ENCODE data around the gene IGSF23. TPM values are rescaled to one million over a fixed set of nuclear protein-coding genes. Genes with fewer than 3 reads are reported as not detected.

Gene IGSF23, protein sequence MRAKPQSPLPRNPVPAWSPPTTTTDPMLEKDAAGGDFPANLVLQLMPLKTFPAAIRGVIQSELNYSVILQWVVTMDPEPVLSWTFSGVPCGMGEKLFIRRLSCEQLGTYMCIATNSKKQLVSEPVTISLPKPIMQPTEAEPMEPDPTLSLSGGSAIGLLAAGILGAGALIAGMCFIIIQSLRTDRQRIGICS
- total RNA-seq: not detected
- under 1 TPM in 1 of 2 donors, not detected in 1; 0.86 TPM for polyA plus RNA-seq
- long read RNA-seq, donor 1, partial matches to known transcripts: 0 of 1 reads
- long read RNA-seq, donor 1, other reads (novel, unspliced or antisense): 1 of 1 reads
- long read RNA-seq, donor 2: 0 reads
- long read RNA-seq, donor 3, partial matches to known transcripts: 0 of 2 reads
- long read RNA-seq, donor 3, other reads (novel, unspliced or antisense): 2 of 2 reads

DNA sequence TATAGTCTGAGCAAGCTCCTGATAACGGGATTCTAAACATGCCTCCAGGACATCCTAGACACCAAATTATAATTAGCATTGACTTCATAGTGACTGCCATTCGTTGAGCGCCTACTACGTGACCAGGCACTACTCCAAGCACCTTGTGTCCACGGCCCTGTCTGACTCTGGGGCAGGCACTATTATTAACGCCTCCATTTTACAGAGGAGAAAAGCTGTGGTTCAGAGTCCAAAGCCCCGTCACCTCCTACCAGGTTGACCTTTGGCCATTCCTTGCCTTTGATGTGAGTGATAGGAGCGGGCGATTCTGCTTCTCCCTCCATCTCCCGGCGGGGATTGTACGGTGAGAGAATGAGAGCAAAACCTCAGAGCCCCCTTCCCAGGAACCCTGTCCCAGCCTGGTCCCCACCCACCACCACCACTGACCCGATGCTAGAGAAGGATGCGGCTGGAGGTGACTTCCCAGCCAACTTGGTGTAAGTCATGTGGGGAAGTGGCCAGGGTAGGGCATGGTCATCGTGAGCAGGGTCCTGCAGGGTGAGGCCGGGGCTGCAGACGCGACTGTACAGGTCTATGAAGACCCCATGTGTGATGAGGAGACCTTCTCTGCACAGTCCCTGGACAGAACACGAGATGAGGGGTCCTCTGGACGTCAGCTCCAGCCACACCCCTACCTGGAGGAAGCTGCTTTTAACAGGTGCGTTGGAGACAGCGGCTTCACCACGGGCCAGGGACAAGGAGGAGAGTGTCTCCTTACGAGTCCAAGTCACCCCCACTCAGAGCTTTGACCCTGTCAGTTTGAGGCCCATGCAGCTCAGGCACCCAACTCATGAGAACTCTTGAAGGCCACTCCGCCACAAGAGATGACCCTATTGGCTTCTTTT, at the start of gene IGSF23:
Gene IGSF23, plus strand, starts transcription at position 269 of the 884 bp plus-strand sequence. Its CDS starts 83 bp downstream, at position 352.
- Histone ChIP-seq H3K27me3 (no peaks in the 10 kb centered on the region), H3K9me3 (no peaks in the 10 kb centered on the region), H3K4me1 (peaks cover 0 to 17% (median 0%) of the 10 kb centered on the region in 9 donors), H3K36me3 (no peaks in the 10 kb centered on the region), H3K4me3 (no peak within 1 kb of the TSS), H3K27ac (no peak within 1 kb of the TSS)
- ATAC-seq (no peak), DNase-seq (no peak)
- 90 to 91% methylated on average over 25 of the region's 25 CpGs for WGBS, 2 donors
- intact Hi-C loops (cut with DNase I): loop anchor here in 1 of 10 donors (5.0 kb wide), 1 partner anchor 39 kb away; no protein-coding TSS in a partner anchor
- TF ChIP-seq, protein P1, sequence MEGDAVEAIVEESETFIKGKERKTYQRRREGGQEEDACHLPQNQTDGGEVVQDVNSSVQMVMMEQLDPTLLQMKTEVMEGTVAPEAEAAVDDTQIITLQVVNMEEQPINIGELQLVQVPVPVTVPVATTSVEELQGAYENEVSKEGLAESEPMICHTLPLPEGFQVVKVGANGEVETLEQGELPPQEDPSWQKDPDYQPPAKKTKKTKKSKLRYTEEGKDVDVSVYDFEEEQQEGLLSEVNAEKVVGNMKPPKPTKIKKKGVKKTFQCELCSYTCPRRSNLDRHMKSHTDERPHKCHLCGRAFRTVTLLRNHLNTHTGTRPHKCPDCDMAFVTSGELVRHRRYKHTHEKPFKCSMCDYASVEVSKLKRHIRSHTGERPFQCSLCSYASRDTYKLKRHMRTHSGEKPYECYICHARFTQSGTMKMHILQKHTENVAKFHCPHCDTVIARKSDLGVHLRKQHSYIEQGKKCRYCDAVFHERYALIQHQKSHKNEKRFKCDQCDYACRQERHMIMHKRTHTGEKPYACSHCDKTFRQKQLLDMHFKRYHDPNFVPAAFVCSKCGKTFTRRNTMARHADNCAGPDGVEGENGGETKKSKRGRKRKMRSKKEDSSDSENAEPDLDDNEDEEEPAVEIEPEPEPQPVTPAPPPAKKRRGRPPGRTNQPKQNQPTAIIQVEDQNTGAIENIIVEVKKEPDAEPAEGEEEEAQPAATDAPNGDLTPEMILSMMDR (IDR thresholded peaks at IDR 0.05): no peak

DNA sequence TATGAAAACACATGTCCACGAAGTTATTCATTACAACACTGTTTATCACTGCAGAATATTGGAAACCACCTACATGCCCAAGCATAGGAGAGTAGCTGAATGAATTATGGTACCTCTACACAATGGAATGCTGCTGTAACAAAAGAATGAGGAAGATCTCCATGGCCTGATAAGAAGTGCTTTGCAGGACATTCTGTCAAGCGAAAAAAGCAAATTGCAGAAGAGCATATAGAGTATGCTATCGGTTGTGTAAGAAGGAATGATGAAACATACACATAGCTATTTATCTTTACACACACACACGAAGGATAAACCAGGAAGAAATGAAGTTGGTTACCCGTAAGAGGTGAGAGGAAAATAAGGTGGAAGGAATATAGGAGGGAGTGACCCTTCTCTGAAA, 46.4 kb upstream of the IGSF23 start:
- DNase-seq (no peak), ATAC-seq (no peak)
- H3K9me3 ChIP-seq: no peaks in the 10 kb centered on the region
- H3K36me3 ChIP-seq: no peaks in the 10 kb centered on the region
- no peak overlapping the region for H3K4me3 ChIP-seq
- no peak overlapping the region for H3K27ac ChIP-seq
- peaks cover 0 to 29% (median 0%) of the 10 kb centered on the region in 7 donors for H3K27me3 ChIP-seq
- TF ChIP-seq, protein P1 (IDR thresholded peaks at IDR 0.05): no peak
- intact Hi-C loops (cut with DNase I): no loop called here
- H3K4me1 ChIP-seq: peaks cover 0 to 6% (median 0%) of the 10 kb centered on the region in 9 donors
- WGBS, 2 donors: 56 to 57% methylated on average over 5 of the region's 5 CpGs

DNA sequence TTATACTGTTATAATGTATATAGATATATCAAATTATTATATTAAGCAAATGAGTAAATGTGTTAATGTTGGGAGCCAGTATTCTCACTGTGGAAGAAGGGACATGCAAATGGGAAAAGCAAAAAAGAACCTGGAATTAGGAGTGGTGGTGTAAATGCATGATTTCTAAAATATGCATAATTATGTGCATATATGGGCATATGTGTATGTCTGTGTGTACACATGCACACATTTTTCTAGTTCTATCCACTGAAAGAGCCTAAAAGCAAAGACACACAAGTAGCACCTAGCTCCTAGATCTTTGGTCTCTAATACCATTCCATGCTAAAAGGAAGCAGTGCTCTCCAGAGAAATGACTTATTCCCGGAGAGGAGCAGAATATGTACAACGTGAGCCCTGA, 45.6 kb upstream of the IGSF23 start:
- ATAC-seq: no peak
- Histone ChIP-seq H3K27me3 (peaks cover 0 to 29% (median 0%) of the 10 kb centered on the region in 7 donors), H3K9me3 (no peaks in the 10 kb centered on the region), H3K36me3 (no peaks in the 10 kb centered on the region), H3K27ac (no peak overlapping the region), H3K4me3 (no peak overlapping the region), H3K4me1 (peaks cover 0 to 11% (median 0%) of the 10 kb centered on the region in 9 donors)
- 43 to 56% methylated on average over 2 of the region's 2 CpGs for WGBS, 2 donors
- intact Hi-C loops (cut with DNase I): loop anchor here in 1 of 10 donors (2.0 kb wide), 1 partner anchor 89 kb away; no protein-coding TSS in a partner anchor
- DNase-seq: no peak
- TF ChIP-seq, protein P1 (IDR thresholded peaks at IDR 0.05): no peak

DNA sequence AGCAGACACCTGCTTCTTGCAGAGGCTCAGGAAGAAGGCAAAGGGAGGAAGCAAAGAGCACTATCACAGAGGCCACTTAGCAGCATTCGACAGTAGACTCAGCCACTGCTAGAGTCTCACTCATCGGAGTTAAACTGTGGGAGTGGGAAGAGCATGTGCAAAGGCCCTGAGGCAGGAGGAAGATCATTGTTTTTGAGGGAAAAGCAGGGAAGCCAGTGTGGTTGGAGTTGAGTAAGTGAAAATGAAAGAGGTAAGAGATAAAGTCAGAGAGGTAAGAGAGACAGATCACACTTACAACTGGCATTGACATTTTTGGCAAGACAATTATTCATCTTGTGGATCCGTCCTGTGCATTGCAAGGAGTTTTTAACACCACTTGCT, 42.8 kb upstream of the IGSF23 start:
- peaks cover 0 to 11% (median 0%) of the 10 kb centered on the region in 9 donors for H3K4me1 ChIP-seq
- intact Hi-C loops (cut with DNase I): loop anchor here in 7 of 10 donors (2.0 to 10.0 kb wide), 5 partner anchors 82 to 204 kb away; partner anchors contain the start of gene CBLC (in 3 of the 7)
- H3K4me3 ChIP-seq: no peak overlapping the region
- WGBS, 2 donors: 40 to 44% methylated on average over 3 of the region's 3 CpGs
- TF ChIP-seq, protein P1 (IDR thresholded peaks at IDR 0.05): no peak
- ATAC-seq: no peak
- H3K9me3 ChIP-seq: no peaks in the 10 kb centered on the region
- H3K27me3 ChIP-seq: peaks cover 0 to 26% (median 0%) of the 10 kb centered on the region in 7 donors
- no peaks in the 10 kb centered on the region for H3K36me3 ChIP-seq
- no peak overlapping the region for H3K27ac ChIP-seq
- no peak for DNase-seq
